SK-N-SH (cell line): ENCODE measurements around the gene PHKA2.

Experiments
- MXI1 ChIP-seq: IDR thresholded peaks from 2 replicates; pipeline ENCODE4 v1.6.1; 2012; ENCODE audit warnings: mild to moderate bottlenecking, low read depth, low read length, improper control_type of control experiment
- PBX3 ChIP-seq: IDR thresholded peaks from 2 replicates; pipeline ENCODE4; 2012
- SIN3A ChIP-seq: IDR thresholded peaks from 2 replicates; pipeline ENCODE4 v1.6.1; 2012; ENCODE audit warnings: low read depth, mild to moderate bottlenecking, low read length, moderate library complexity, borderline replicate concordance
- SMC3 ChIP-seq: IDR thresholded peaks from 2 replicates; pipeline ENCODE4 v1.6.1; 2012; ENCODE audit warnings: low read depth, low read length, improper control_type of control experiment
- TF ChIP-seq, protein P1 (sequence below): IDR thresholded peaks from 2 replicates; pipeline ENCODE4 v1.4.0; 2012; ENCODE audit warnings: low read depth, borderline replicate concordance
- TF ChIP-seq, protein P2 (sequence below): fragments of 200-600 bp; sonication (generic); IDR thresholded peaks from 2 replicates; pipeline ENCODE4 v1.6.1; 2017; ENCODE audit warnings: antibody characterized with exemption, mild to moderate bottlenecking, moderate library complexity

DNA sequence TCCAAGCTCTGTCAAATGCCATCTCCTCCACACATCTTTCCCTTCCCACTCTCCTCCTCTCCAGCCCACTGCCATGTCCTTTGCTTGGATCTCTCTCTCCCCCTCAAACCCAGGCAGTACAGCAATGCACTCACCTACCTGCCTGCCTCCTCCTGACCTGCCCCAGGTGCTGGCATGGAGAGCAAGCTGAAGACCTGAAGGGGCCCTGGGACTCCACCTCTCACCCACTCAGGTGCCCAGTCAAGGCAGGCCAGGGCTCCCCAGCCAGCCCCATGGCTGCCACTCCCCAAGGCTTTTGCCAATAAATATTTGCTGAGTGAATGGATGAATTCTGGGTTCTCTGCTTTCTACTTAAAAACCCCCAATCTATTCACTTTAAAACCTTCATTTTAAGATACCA, 12.6 kb upstream of the PHKA2 start:
- TF ChIP-seq, protein P1, sequence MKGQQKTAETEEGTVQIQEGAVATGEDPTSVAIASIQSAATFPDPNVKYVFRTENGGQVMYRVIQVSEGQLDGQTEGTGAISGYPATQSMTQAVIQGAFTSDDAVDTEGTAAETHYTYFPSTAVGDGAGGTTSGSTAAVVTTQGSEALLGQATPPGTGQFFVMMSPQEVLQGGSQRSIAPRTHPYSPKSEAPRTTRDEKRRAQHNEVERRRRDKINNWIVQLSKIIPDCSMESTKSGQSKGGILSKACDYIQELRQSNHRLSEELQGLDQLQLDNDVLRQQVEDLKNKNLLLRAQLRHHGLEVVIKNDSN: no peak
- TF ChIP-seq, protein P2, sequence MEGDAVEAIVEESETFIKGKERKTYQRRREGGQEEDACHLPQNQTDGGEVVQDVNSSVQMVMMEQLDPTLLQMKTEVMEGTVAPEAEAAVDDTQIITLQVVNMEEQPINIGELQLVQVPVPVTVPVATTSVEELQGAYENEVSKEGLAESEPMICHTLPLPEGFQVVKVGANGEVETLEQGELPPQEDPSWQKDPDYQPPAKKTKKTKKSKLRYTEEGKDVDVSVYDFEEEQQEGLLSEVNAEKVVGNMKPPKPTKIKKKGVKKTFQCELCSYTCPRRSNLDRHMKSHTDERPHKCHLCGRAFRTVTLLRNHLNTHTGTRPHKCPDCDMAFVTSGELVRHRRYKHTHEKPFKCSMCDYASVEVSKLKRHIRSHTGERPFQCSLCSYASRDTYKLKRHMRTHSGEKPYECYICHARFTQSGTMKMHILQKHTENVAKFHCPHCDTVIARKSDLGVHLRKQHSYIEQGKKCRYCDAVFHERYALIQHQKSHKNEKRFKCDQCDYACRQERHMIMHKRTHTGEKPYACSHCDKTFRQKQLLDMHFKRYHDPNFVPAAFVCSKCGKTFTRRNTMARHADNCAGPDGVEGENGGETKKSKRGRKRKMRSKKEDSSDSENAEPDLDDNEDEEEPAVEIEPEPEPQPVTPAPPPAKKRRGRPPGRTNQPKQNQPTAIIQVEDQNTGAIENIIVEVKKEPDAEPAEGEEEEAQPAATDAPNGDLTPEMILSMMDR: no peak
- TF ChIP-seq SIN3A (no peak), SMC3 (no peak), MXI1 (no peak), PBX3 (no peak)
